H9 (cell line): ENCODE measurements around the gene TGM2. TPM values are rescaled to one million over a fixed set of nuclear protein-coding genes. Genes with fewer than 3 reads are reported as not detected.

Experiments
- DNase-seq: peaks from one replicate; pipeline ENCODE4 v3.0.0-alpha.2; 2017
- H2AFZ ChIP-seq: one replicate; pipeline ENCODE4 v1.6.1; 2013; ENCODE audit warnings: mild to moderate bottlenecking, low read length, control low read depth, moderate library complexity
- H2AK5ac ChIP-seq: 2 replicates; pipeline ENCODE4 v1.6.1; 2013; ENCODE audit warnings: low read length, control low read depth, mixed read lengths; ENCODE audit not compliant: insufficient read length
- H2BK120ac ChIP-seq: one replicate; pipeline ENCODE4 v1.6.1; 2013; ENCODE audit warnings: low read depth, mild to moderate bottlenecking, low read length, control low read depth, inconsistent platforms; ENCODE audit not compliant: poor library complexity, severe bottlenecking
- H2BK12ac ChIP-seq: 2 replicates; pipeline ENCODE4 v1.6.1; 2013; ENCODE audit warnings: low read length, control low read depth, mixed read lengths, low read depth; ENCODE audit not compliant: insufficient read length
- H2BK15ac ChIP-seq: 2 replicates; pipeline ENCODE4 v1.6.1; 2013; ENCODE audit warnings: low read depth, low read length, control low read depth
- H2BK20ac ChIP-seq: one replicate; pipeline ENCODE4 v1.6.1; 2013; ENCODE audit warnings: low read depth, mild to moderate bottlenecking, low read length, control low read depth, inconsistent platforms; ENCODE audit not compliant: poor library complexity, severe bottlenecking
- H2BK5ac ChIP-seq: 2 replicates; pipeline ENCODE4 v1.6.1; 2013; ENCODE audit warnings: low read length, control low read depth, mixed read lengths; ENCODE audit not compliant: insufficient read length
- H3K14ac ChIP-seq: 2 replicates; pipeline ENCODE4 v1.6.1; 2013; ENCODE audit warnings: low read length, control low read depth; ENCODE audit not compliant: insufficient read depth
- H3K18ac ChIP-seq: 2 replicates; pipeline ENCODE4 v1.6.1; 2013; ENCODE audit warnings: low read depth, mild to moderate bottlenecking, mixed read lengths, low read length, control low read depth; ENCODE audit not compliant: insufficient read length
- H3K23ac ChIP-seq: 2 replicates; pipeline ENCODE4 v1.6.1; 2013; ENCODE audit warnings: low read length, control low read depth, mixed read lengths, low read depth; ENCODE audit not compliant: insufficient read length
- H3K23me2 ChIP-seq: 2 replicates; pipeline ENCODE4 v1.6.1; 2013; ENCODE audit warnings: low read depth, mild to moderate bottlenecking, mixed read lengths, low read length, control low read depth; ENCODE audit not compliant: insufficient read length, poor library complexity, severe bottlenecking
- H3K27ac ChIP-seq: 2 replicates; pipeline ENCODE4 v1.5.1; 2013; ENCODE audit warnings: low read length, control low read depth, mixed read lengths, low read depth; ENCODE audit not compliant: insufficient read length
- H3K27me3 ChIP-seq: 2 replicates; pipeline ENCODE4 v1.6.1; 2013; ENCODE audit warnings: low read length, control low read depth, inconsistent platforms; ENCODE audit not compliant: insufficient read depth
- H3K4ac ChIP-seq: 2 replicates; pipeline ENCODE4 v1.6.1; 2013; ENCODE audit warnings: low read depth, mild to moderate bottlenecking, control low read depth, inconsistent platforms, low read length, moderate library complexity
- H3K4me1 ChIP-seq: 2 replicates; pipeline ENCODE4 v1.6.1; 2013; ENCODE audit warnings: low read length, control low read depth, inconsistent platforms; ENCODE audit not compliant: insufficient read depth
- H3K4me2 ChIP-seq: 2 replicates; pipeline ENCODE4 v1.6.1; 2013; ENCODE audit warnings: low read length, control low read depth, mixed read lengths; ENCODE audit not compliant: insufficient read length, insufficient read depth
- H3K56ac ChIP-seq: 2 replicates; pipeline ENCODE4 v1.6.1; 2013; ENCODE audit warnings: low read depth, mild to moderate bottlenecking, mixed read lengths, low read length, control low read depth; ENCODE audit not compliant: insufficient read length
- H3K79me1 ChIP-seq: 2 replicates; pipeline ENCODE4 v1.6.1; 2013; ENCODE audit warnings: low read depth, mild to moderate bottlenecking, moderate library complexity, low read length, control low read depth, inconsistent platforms; ENCODE audit not compliant: insufficient read depth, poor library complexity, severe bottlenecking
- H3K79me2 ChIP-seq: 2 replicates; pipeline ENCODE4 v1.6.1; 2013; ENCODE audit warnings: low read length, control low read depth, inconsistent platforms; ENCODE audit not compliant: insufficient read depth
- H3K9ac ChIP-seq: 2 replicates; pipeline ENCODE4 v1.6.1; 2013; ENCODE audit warnings: low read length, control low read depth, mixed read lengths; ENCODE audit not compliant: insufficient read length; ENCODE audit errors: extremely low read depth
- H3K9me3 ChIP-seq: one replicate; pipeline ENCODE4 v1.6.1; 2013; ENCODE audit warnings: low read depth, low read length, inconsistent platforms; ENCODE audit not compliant: control insufficient read depth
- H3T11ph ChIP-seq: one replicate; pipeline ENCODE4 v1.6.1; 2013; ENCODE audit warnings: mild to moderate bottlenecking, low read length, control low read depth, inconsistent platforms
- H4K20me1 ChIP-seq: one replicate; pipeline ENCODE4 v1.6.1; 2013; ENCODE audit not compliant: control insufficient read depth, insufficient read length, insufficient read depth
- H4K5ac ChIP-seq: 2 replicates; pipeline ENCODE4 v1.6.1; 2013; ENCODE audit warnings: low read depth, mild to moderate bottlenecking, mixed read lengths, low read length, control low read depth; ENCODE audit not compliant: insufficient read length
- H4K8ac ChIP-seq: replicated peaks from 2 replicates; pipeline ENCODE4 v1.6.1; 2013; ENCODE audit warnings: low read length, control low read depth, mixed read lengths, low read depth; ENCODE audit not compliant: insufficient read length
- H4K91ac ChIP-seq: 2 replicates; pipeline ENCODE4 v1.6.1; 2013; ENCODE audit warnings: low read depth, mild to moderate bottlenecking, moderate library complexity, mixed read lengths, low read length, control low read depth; ENCODE audit not compliant: insufficient read length
- H3K27ac Mint-ChIP-seq, 3 experiments: 2 replicates in 2 of 3; 3 replicates in 1 of 3; pipeline ENCODE4 v1.8.0; 2020 to 2021; ENCODE audit warnings: mixed read lengths in 3 of 3, mild to moderate bottlenecking in 1 of 3, moderate library complexity in 1 of 3
- H3K27me3 Mint-ChIP-seq: 2 replicates; pipeline ENCODE4 v1.8.0; 2021; ENCODE audit warnings: low read depth, mild to moderate bottlenecking, moderate library complexity, mixed read lengths
- H3K36me3 Mint-ChIP-seq, 3 experiments: 2 replicates in 2 of 3; 3 replicates in 1 of 3; pipeline ENCODE4 v1.8.0; 2020 to 2021; ENCODE audit warnings: low read depth in 3 of 3, mixed read lengths in 3 of 3; ENCODE audit not compliant: insufficient read depth in 1 of 3
- H3K4me1 Mint-ChIP-seq, 2 experiments: 2 replicates each; pipeline ENCODE4 v1.8.0; 2020; ENCODE audit warnings: mixed read lengths in 2 of 2
- H3K4me3 Mint-ChIP-seq, 2 experiments: 2 replicates in 1 of 2; 3 replicates in 1 of 2; pipeline ENCODE4 v1.8.0; 2020 to 2021; ENCODE audit warnings: mild to moderate bottlenecking in 2 of 2, mixed read lengths in 2 of 2, moderate library complexity in 1 of 2
- H3K9me3 Mint-ChIP-seq, 2 experiments: 2 replicates in 1 of 2; 3 replicates in 1 of 2; pipeline ENCODE4 v1.8.0; 2020; ENCODE audit warnings: mild to moderate bottlenecking in 2 of 2, mixed read lengths in 2 of 2, moderate library complexity in 1 of 2
- WGBS: extraction: QIAGEN DNeasy Blood & Tissue Kit; methylation state at CpG from one replicate; pipeline ENCODE4 v1.1.7; 2013; ENCODE audit warnings: missing lambda C conversion rate, low lambda C conversion rate, mixed read lengths; ENCODE audit not compliant: insufficient read length; ENCODE audit errors: extremely low coverage; 5-methylcytosine and 5-hydroxymethylcytosine counted together
- total RNA-seq: library from RNA; stranded (reverse); gene quantifications from 2 replicates; pipeline ENCODE4 v1.2.1, GENCODE V29; 2021
- TF ChIP-seq, protein P1 (sequence below): fragments of 200-600 bp; sonication (generic); conservative IDR thresholded peaks from 3 replicates; pipeline ENCODE4 v1.8.0; 2021; ENCODE audit warnings: antibody characterized with exemption, mild to moderate bottlenecking

Gene TGM2
- total RNA-seq, 1 experiment from 2014 or later = 1.1 TPM

DNA sequence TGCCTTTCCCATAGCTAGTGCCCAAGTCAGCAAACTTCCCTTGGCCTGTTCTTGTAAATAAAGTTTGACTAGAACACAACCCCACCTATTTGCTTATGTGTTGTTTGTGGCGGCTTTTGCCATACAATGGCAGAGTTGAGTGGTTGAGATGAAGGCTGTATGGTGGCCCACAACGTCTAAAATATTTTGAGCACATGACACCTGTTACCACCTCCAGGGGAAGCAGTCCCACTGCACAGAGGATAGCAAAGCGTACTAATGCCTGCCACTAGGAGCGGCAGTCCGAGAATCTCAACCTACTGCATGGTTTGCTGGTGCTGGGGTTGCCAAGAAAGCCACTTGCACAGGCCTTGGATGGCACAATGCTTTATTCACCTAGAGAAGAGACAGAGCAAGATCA is 58.6 kb downstream of the TGM2 start:
- H3K4ac ChIP-seq = no peak overlapping the region
- H3K4me1 Mint-ChIP-seq = no peaks in the 10 kb centered on the region
- no peak overlapping the region for H2BK120ac ChIP-seq
- no peaks in the 10 kb centered on the region for H3K23me2 ChIP-seq
- H3K18ac ChIP-seq = no peak overlapping the region
- no peak overlapping the region for H4K91ac ChIP-seq
- H4K5ac ChIP-seq = no peak overlapping the region
- H2AK5ac ChIP-seq = no peak overlapping the region
- no peak overlapping the region for H3K27ac Mint-ChIP-seq
- no peaks in the 10 kb centered on the region for H3K27me3 ChIP-seq
- H4K8ac ChIP-seq = no peak overlapping the region
- H3K79me1 ChIP-seq = no peaks in the 10 kb centered on the region
- no peaks in the 10 kb centered on the region for H3K4me1 ChIP-seq
- H2BK15ac ChIP-seq = no peak overlapping the region
- H3K36me3 Mint-ChIP-seq = no peaks in the 10 kb centered on the region
- TF ChIP-seq, protein P1, sequence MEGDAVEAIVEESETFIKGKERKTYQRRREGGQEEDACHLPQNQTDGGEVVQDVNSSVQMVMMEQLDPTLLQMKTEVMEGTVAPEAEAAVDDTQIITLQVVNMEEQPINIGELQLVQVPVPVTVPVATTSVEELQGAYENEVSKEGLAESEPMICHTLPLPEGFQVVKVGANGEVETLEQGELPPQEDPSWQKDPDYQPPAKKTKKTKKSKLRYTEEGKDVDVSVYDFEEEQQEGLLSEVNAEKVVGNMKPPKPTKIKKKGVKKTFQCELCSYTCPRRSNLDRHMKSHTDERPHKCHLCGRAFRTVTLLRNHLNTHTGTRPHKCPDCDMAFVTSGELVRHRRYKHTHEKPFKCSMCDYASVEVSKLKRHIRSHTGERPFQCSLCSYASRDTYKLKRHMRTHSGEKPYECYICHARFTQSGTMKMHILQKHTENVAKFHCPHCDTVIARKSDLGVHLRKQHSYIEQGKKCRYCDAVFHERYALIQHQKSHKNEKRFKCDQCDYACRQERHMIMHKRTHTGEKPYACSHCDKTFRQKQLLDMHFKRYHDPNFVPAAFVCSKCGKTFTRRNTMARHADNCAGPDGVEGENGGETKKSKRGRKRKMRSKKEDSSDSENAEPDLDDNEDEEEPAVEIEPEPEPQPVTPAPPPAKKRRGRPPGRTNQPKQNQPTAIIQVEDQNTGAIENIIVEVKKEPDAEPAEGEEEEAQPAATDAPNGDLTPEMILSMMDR = peak; percentile 28; the same call in 1 of the 3 replicates
- no peak overlapping the region for H3K56ac ChIP-seq
- no peaks in the 10 kb centered on the region for H3K9me3 Mint-ChIP-seq
- H3K9me3 ChIP-seq = no peaks in the 10 kb centered on the region
- DNase-seq = no peak
- H3K27ac ChIP-seq = no peak overlapping the region
- no peaks in the 10 kb centered on the region for H4K20me1 ChIP-seq
- H2BK12ac ChIP-seq = no peak overlapping the region
- H3K27me3 Mint-ChIP-seq = no peaks in the 10 kb centered on the region; the same call in 1 of the 2 replicates
- H2BK20ac ChIP-seq = no peak overlapping the region
- H3K9ac ChIP-seq = no peak overlapping the region
- H3K79me2 ChIP-seq = no peaks in the 10 kb centered on the region
- H3K4me2 ChIP-seq = no peak overlapping the region
- H3K23ac ChIP-seq = no peak overlapping the region
- H3K4me3 Mint-ChIP-seq = no peak overlapping the region
- no peak overlapping the region for H2BK5ac ChIP-seq
- H3T11ph ChIP-seq = no peak overlapping the region
- no peak overlapping the region for H2AFZ ChIP-seq
- H3K14ac ChIP-seq = no peak overlapping the region
- WGBS = no CpG with 5 or more reads among the region's 5 CpGs
